GOT3 (cell line): Measurements from ENCODE around the gene NUBP2.

Experiments used
- DNase-seq: peaks from one replicate; lab custom pipeline; 2025; ENCODE audit warnings: mixed read lengths; lab: John Stamatoyannopoulos, UW

Gene NUBP2

GRCh38 chr16:1759511-1759910 is 23.2 kb upstream of the NUBP2 start:
- DNase-seq, result no peak

DNA sequence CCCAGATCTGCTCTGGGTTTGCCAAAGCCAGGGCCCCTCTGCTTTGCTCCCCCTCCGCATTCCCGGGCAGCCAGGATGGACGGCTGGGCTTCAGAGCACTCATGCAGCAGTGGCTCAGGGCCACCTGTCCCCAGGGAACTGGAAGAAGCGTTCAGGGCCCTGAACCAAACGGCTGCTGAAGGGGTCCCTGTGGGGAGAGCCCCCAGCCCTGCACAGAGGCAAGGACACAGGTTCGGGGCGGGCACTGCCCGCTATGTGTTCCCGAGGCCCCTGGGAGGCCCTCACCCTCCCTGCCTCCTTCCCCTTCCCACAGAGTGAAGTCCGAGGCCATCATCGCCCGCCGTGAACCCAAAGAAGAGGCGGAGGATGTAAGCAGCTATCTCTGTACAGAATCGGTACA is 21.8 kb upstream of the NUBP2 start:
- DNase-seq, result no peak

GRCh38 chr16:1761751-1762150 is 21.0 kb upstream of the NUBP2 start:
- no peak for DNase-seq

DNA sequence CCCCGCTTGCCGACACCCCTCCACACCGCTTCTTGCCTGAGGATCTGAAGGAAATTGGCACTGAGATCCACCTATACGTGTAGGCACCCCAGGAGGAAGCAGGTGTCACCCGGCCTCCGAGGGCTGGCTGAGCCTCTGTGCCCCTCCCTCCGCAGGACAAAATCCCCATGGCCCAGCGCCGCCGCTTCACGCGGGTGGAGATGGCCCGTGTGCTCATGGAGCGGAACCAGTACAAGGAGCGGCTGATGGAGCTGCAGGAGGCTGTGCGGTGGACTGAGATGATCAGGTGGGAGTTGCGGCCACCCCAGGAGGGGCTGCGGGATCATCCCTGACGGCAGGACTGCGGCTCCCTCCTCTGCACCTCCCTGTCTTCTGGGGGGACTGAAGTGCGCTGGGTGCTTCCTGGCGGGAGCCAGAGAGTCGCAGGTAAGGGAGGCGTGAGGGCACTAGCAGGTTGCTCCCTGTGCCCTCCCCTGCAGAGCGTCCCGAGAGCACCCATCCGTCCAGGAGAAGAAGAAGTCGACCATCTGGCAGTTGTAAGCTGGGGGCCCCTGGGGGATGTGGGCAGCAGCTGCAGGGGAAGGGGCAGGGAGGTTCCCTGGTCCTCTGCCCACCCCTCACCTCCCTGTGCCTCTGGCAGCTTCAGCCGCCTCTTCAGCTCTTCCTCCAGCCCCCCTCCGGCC is 20.4 kb upstream of the NUBP2 start:
- DNase-seq, result no peak

DNA sequence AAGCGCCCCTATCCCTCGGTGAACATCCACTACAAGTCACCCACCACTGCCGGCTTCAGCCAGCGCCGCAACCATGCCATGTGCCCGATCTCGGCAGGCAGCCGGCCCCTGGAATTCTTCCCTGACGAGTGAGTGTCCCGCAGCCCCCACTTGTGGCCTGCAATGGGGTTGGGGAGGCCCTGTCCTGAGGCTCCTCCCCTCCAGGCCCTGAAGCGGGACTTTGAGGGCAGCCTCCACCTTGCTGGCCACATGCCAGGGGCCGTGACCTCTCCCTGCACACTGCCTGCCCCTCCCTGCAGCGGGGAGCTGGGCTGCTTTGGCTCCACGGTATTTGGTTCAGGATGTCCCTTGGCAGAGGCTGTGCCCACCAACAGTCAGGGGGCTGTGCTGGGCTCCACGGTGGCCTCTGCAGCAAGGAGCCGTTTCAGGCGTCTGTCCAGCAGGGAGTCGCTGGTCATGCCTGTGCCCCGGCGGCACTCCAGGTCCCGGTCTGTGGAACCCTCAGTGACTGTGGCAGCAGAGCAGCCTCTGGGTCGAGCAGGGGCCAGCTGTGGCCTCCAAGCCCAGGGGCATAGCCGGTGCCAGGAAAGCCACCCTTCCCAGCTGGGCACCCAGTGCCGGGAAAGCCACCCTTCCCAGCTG is 19.8 kb upstream of the NUBP2 start:
- DNase-seq, result no peak

- DNase-seq, result no peak
These were observed 18.9 kb upstream of the NUBP2 start for GRCh38 chr16:1763521-1764511.

GRCh38 chr16:1764971-1765370 is 17.8 kb upstream of the NUBP2 start:
- no peak for DNase-seq

DNA sequence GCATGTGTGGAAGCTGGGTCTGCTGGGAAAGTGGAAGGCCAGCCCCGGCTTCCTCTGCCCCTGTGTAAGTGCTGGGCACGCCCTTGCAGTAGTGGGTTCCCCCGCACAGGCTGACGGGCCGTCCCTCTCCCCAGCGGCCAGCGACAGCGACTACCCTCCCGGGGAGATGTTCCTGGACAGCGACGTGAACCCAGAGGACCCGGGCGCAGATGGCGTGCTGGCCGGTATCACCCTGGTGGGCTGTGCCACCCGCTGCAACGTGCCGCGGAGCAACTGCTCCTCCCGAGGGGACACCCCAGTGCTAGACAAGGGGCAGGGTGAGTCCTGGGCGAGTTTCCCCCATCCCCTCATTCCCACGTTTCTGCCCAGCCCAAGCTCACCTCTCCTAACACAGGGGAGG is 16.9 kb upstream of the NUBP2 start:
- DNase-seq, result no peak

GRCh38 chr16:1766231-1766630 is 16.5 kb upstream of the NUBP2 start:
- no peak for DNase-seq

DNA sequence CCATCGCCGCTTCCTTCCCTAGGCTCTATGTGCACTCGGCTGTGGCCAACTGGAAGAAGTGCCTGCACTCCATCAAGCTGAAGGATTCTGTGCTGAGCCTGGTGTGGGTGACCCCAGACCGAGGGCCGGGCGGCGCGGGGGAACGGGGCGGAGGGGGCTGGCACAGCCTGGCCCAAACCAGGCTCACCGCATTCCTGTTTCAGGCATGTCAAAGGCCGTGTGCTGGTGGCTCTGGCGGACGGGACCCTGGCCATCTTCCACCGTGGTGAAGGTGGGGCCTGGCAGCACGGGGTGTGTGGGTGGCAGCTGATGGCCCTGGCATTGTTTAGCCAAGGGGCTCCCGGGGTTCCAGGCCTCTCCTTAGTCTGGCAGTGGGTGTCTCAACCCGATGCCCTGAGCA is 16.1 kb upstream of the NUBP2 start:
- no peak for DNase-seq

DNA sequence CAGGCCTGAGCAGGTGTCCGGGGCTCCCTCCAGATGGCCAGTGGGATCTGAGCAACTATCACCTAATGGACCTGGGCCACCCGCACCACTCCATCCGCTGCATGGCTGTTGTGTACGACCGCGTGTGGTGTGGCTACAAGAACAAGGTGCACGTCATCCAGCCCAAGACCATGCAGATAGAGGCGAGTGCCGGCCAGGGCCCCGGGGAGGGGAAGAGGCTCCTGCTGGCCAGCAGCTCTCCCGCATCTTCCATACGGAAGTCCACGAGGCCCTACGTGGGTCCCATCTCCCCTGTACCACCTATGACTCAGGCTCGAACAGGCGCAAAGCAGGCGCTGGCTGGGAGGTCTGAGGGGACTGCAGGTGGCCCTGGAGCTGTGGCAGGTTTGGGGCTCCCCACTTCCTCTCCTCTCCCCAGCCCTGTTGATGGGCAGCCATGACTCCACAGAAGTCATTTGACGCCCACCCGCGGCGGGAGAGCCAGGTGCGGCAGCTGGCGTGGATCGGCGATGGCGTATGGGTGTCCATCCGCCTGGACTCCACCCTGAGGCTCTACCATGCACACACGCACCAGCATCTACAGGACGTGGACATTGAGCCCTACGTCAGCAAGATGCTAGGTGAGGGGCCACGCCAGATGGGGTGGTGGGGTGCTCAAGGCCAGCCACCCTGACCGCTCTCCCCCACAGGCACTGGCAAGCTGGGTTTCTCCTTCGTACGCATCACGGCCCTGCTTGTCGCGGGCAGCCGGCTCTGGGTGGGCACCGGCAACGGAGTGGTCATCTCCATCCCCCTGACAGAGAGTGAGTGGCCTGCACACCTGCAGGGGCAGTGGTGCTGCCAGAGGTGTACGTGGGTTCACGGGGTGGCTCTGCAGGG is 15.4 kb upstream of the NUBP2 start:
- no peak for DNase-seq

- no peak for DNase-seq
These were observed 14.5 kb upstream of the NUBP2 start for GRCh38 chr16:1768061-1768766.

DNA sequence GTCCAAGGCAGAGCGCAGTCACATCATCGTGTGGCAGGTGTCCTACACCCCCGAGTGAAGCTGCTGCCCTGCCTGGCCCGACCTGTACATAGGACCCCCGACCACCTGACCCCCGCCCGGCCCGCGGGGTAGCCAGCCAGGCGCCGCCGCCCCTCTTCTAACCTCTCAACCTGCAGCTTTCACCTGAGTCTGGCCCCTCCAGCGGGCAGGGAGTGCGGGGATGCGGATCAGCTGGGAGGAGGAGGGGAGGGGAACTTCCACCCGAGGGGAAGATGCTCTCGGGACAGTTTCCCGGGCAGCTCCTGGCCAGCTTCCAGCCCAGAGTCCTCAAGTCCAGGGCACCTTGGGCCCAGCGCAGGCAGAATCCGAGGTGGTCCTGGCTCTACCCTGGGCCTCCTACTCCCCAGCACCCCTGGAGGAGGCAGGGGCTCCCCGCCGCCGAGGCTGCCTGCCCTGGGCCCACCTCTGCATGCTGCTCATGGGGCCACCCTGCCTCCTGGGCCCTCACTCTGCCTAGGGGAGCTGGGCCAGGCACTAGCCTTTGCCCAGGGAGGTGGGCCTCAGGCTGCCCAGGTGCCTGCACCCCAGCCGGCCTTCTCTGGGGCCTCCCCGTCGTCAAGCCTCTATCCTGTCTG is 13.9 kb upstream of the NUBP2 start:
- no peak for DNase-seq

DNA sequence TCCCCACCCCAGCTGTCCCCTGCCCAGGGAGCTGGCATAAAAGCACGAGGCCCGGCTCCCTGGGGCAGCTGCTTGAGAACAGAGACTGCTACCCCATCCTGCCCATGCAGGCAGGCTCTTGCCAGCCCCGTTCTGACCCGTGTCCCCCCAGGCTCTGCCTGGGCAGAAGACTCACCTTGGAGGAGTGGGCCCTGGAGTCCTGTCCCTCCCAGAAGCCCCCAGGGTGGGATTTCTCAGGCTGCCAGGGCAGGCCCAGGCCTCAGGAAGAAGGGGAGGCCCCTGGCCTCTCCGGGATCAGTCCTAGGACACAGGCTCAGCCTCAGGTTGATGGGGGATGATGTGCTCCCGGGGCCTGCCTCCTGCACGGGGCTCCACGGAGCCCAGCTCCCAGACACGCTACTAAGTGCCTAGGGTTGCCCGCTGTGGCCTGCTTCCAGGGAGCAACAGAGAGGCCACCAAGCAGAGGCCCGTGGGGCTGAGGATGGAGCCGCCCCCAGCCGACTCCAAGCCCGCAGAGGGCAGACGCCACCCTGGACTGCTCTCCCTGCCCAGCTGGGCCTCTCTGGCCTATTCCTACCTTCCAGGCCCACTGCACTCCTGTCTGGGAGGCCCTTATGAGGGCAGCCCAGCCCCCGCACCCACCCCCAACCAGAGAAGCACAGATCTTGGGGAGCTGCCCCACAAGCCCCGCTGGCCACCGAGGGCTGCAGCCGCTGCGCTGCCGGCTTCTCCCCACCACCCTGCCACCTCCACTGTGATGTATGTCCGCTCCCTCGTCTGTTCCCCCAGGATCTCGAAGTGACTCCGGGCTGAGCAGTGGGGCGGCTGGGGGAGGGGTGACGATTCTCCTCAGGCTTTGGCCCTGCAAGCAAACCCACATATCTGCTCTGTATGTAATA is 13.1 kb upstream of the NUBP2 start:
- no peak for DNase-seq

DNA sequence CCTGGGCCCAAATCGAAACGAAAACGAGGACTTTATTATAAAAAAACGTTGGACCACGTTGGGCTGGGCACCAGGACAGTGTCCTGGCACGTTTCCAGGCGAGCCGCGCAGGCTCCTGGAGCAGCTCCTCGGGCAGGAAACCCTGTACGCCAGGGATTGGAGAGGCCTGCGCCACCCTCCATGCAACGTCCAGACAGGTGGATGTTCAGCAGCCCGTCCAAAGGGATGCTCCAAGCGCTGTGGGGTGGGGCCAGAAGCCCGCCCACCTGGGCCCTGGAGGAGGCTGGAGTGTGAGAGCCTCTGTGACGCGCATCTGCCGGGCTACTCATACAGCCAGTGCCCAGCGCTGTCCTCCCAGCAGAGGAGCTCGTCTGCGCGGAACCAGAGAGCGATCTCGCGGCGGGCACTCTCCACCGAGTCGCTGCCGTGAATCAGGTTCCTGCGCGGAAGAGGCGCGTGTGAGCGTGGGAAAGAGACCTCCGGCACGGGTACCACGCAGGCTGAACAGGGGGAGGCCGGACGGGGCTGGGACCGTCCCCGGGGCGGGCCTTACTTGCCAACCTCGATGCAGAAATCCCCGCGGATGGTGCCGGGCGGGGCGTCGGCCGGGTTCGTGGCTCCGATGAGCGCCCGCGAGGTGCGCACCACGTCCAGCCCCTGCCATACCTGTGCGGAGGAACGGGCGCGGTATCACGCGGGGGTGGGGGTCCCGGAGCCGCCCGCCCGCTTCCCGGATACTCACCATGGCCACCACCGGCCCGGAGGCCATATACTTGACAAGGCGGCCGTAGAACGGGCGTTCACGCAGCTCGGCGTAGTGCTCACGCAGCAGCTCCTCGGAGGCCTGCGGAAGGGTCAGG is 12.2 kb upstream of the NUBP2 start:
- DNase-seq, result peak; percentile 28

DNA sequence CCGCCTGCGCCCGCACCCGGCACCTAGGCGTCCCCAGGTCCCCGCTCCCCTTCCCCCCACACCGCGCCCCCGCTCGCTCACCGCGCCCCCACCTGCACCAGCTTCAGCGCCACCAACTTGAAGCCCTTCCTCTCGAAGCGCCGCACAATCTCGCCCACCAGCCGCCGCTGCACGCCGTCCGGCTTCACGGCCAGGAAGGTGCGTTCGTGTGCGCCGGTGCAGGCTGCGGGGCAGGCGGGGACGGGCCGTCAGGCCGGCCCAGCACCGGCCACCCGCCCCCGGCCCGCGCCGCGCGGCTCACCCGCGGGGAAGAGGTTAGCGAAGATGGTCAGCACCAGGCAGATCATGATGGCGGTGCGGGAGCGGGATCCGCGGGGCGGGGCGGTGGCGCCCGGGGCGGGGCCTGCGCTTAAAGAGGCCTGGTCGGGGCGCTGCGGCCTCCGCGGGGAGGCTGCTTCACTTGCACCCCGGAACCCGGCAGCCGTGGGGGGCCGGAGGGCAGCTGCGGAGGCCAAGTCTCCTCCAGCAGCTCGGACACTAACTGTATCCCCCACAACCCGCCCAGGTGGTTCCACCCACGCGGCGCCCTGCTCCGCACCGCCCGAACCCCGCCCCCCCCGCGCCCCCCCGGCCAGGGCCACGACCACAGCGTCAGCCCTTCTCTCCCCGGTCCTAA is 11.4 kb upstream of the NUBP2 start, which contains the start of gene NME3:
NME3 (minus strand) TSS at position 356 of the 676 bp plus-strand sequence; CDS start at position 347, 9 bp downstream.
- peak; percentile 34 for DNase-seq

- DNase-seq, result no peak
These were observed 10.8 kb upstream of the NUBP2 start for GRCh38 chr16:1771864-1772361.
